Heart right ventricle (tissue), 16 donors: Measurements from ENCODE around the gene DSCAM. TPM values are rescaled to one million over a fixed set of nuclear protein-coding genes. Genes with fewer than 3 reads are reported as not detected.

Experiments
- ATAC-seq, 8 donors: fragments of 200-7000 bp; cut with Tn5 transposase; one replicate each; pipeline ENCODE4 v1.9.1; 2020; ENCODE audit warnings: mild to moderate bottlenecking in 8 of 8, moderate library complexity in 8 of 8, moderate number of reproducible peaks in 1 of 8
- DNase-seq, 2 donors: peaks; one replicate each; pipeline ENCODE4 v3.0.0-alpha.2; 2020
- H3K27ac ChIP-seq, 10 donors: fragments of 200-600 bp; sonication (generic) in 2 of 10; one replicate each; pipeline versions ENCODE4 v1.5.0 to v1.8.0; 2020 to 2022; ENCODE audit warnings: mild to moderate bottlenecking in 3 of 10
- H3K27me3 ChIP-seq, 7 donors: fragments of 200-600 bp; one replicate each; pipeline ENCODE4 v1.8.0; 2021 to 2022; ENCODE audit warnings: mild to moderate bottlenecking in 2 of 7
- H3K36me3 ChIP-seq, 9 donors: fragments of 200-600 bp; sonication (generic) in 1 of 9; one replicate each; pipeline versions ENCODE4 v1.5.0 to v1.8.0; 2020 to 2022; ENCODE audit warnings: mild to moderate bottlenecking in 2 of 9
- H3K4me1 ChIP-seq, 9 donors: fragments of 200-600 bp; sonication (generic) in 1 of 9; one replicate each; pipeline versions ENCODE4 v1.5.0 to v1.8.0; 2020 to 2022; ENCODE audit warnings: mild to moderate bottlenecking in 4 of 9
- H3K4me3 ChIP-seq, 10 donors: fragments of 200-600 bp; sonication (generic) in 2 of 10; one replicate each; pipeline versions ENCODE4 v1.5.0 to v1.8.0; 2020 to 2022; ENCODE audit warnings: mild to moderate bottlenecking in 7 of 10, moderate library complexity in 2 of 10
- H3K9me3 ChIP-seq, 11 donors: fragments of 200-600 bp in 10 of 11; sonication (generic) in 2 of 11; one replicate each; pipeline versions ENCODE4 v1.5.0 to v1.8.0; 2013 to 2022; ENCODE audit warnings: mild to moderate bottlenecking in 2 of 11, control low read depth in 1 of 11, moderate library complexity in 1 of 11
- WGBS, 2 donors: extraction: QIAGEN DNeasy Blood & Tissue Kit; methylation state at CpG; one replicate each; pipeline ENCODE4 v1.1.7; 2013; ENCODE audit warnings: inconsistent platforms in 1 of 2; 5-methylcytosine and 5-hydroxymethylcytosine counted together
- intact Hi-C, 10 donors: fragments of 100-400 bp; cut with DNase I; formaldehyde crosslinking; loops; one replicate each; pipeline versions ENCODE4 v1.11.1 to v1.14.2; 2022
- polyA plus RNA-seq, 2 donors: library from polyadenylated mRNA; stranded (reverse); fragments of 200-250 nt; gene quantifications; one replicate each; pipeline ENCODE4 v1.2.3, GENCODE V29; 2013
- total RNA-seq, 10 donors: library from RNA; stranded (reverse); fragmentation: NEBNext Ultra II Directional in 3 of 10; extraction: Animal tissue kit (Norgen Biotek cat#: 25700) in 3 of 10; gene quantifications; one replicate each; pipeline versions ENCODE4 v1.2.1 to v1.2.4, GENCODE V29; 2021 to 2023
- TF ChIP-seq, protein P1 (sequence below), 9 donors: fragments of 200-600 bp; sonication (generic) in 2 of 9; IDR thresholded peaks; one replicate each; pipeline versions ENCODE4 v1.5.0 to v1.8.0; 2021 to 2022; ENCODE audit warnings: antibody characterized with exemption in 9 of 9, mild to moderate bottlenecking in 5 of 9, moderate library complexity in 1 of 9
- donor health status: Arrhythmogenic right ventricular cardiomyopathy.
- donor health status: ischemic (EF 13 %, LVEDD 7.1; RV severe dilation, severe dysfunction).
- donor health status: healthy with polysubstance abuse.
- donor health status: DM: no; HTN: yes; CAD: no.
- donor health status: DM: no; HTN: no; CAD: no.
- donor health status: ischemic (EF 25% LVEDD 6.9; RV normal size, moderate dysfunction).
- donor health status: ischemic (EF 25% LVEDD 5.7; RV mildly dilated, moderate dysfunction).
- donor health status: healthy.
- donor health status: DM: yes; HTN: yes; CAD: no.
- donor health status: Ischemic cardiomyopathy.
- donor health status: ischemic (EF 35%, LVEDD 5.7; RV mildly dilated, moderate dysfunction).
- donor health status: nonischemic (EF 11% LVEDD 7.7; RV severe dilation, severe dysfunction).
- donor health status: DM: yes; HTN: yes; CAD: no.
- donor health status: PGD.
- donor health status: ischemic (EF 29% LVEDD 5.4; RV normal size, mild dysfunction).
- donor health status: nonischemic (EF 23%, LVEDD 6.1; RV moderate dilation, normal function).

DSCAM gene
- total and polyA plus RNA-seq, 12 donors = 0.03 to 0.04 TPM; not detected in 10

DNA sequence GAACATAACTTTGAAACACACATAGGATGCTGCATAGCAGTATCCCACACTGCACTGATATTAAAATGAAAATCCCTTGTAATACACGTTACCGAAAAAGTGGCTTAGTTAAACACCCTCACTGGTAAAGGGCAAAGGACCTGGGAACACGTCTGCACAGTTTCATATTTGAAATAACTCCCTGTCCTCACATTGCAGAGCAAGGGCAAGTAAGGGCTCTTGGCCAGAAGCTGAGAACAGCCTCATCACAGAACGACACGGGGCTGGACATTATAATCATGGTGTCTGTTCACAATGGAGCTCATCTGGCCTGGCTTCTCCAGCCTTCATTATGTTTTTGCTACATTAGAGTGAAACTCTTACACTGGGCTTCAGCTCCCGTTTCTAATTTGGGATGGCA lies 772.8 kb downstream of the DSCAM start:
- intact Hi-C loops = no loop called here
- DNase-seq (peak in 1 of 2 donors; percentile 37), ATAC-seq (peak; percentile 74 to 94 (median 88))
- H3K9me3 ChIP-seq = no peaks in the 10 kb centered on the region
- H3K4me1 ChIP-seq = peaks cover 0 to 13% (median 7%) of the 10 kb centered on the region in 9 donors
- H3K27ac ChIP-seq = peak overlapping the region in 7 of 10 donors; percentile 52 to 74 (median 59)
- H3K27me3 ChIP-seq = peaks cover 0 to 1% (median 0%) of the 10 kb centered on the region in 7 donors
- no peaks in the 10 kb centered on the region for H3K36me3 ChIP-seq
- TF ChIP-seq, protein P1, sequence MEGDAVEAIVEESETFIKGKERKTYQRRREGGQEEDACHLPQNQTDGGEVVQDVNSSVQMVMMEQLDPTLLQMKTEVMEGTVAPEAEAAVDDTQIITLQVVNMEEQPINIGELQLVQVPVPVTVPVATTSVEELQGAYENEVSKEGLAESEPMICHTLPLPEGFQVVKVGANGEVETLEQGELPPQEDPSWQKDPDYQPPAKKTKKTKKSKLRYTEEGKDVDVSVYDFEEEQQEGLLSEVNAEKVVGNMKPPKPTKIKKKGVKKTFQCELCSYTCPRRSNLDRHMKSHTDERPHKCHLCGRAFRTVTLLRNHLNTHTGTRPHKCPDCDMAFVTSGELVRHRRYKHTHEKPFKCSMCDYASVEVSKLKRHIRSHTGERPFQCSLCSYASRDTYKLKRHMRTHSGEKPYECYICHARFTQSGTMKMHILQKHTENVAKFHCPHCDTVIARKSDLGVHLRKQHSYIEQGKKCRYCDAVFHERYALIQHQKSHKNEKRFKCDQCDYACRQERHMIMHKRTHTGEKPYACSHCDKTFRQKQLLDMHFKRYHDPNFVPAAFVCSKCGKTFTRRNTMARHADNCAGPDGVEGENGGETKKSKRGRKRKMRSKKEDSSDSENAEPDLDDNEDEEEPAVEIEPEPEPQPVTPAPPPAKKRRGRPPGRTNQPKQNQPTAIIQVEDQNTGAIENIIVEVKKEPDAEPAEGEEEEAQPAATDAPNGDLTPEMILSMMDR (IDR thresholded peaks at IDR 0.05) = no peak
- no peak overlapping the region for H3K4me3 ChIP-seq
- 34 to 36% methylated on average over 6 of the region's 6 CpGs for WGBS, 2 donors

DNA sequence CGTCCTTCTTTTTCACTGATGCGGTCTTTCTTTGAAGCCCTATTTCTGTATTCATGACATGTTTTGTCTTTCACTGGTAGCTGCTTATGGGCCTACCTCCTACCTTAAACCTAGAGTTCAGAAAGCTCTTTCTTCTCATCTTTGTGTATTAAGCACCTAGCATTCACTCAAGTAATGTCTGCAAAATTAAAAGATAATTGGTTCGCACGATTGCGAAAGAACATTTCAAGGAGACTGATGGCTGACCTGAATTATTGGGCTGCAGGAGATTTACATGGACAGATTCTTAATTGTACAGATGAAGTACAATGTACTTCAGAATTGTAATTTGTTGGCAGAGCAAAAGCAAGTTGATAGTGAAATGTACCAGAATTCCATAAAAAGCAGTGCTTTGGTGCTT lies 773.3 kb downstream of the DSCAM start:
- Histone ChIP-seq H3K4me1 (peaks cover 0 to 13% (median 7%) of the 10 kb centered on the region in 9 donors), H3K9me3 (no peaks in the 10 kb centered on the region), H3K27me3 (peaks cover 0 to 3% (median 0%) of the 10 kb centered on the region in 7 donors), H3K36me3 (no peaks in the 10 kb centered on the region), H3K27ac (peak overlapping the region in 8 of 10 donors; percentile 39 to 74 (median 56)), H3K4me3 (no peak overlapping the region)
- WGBS, 2 donors = 79 to 85% methylated on average over 5 of the region's 5 CpGs
- ATAC-seq = no peak
- intact Hi-C loops = no loop called here
- TF ChIP-seq, protein P1 (IDR thresholded peaks at IDR 0.05) = no peak
- no peak for DNase-seq

DNA sequence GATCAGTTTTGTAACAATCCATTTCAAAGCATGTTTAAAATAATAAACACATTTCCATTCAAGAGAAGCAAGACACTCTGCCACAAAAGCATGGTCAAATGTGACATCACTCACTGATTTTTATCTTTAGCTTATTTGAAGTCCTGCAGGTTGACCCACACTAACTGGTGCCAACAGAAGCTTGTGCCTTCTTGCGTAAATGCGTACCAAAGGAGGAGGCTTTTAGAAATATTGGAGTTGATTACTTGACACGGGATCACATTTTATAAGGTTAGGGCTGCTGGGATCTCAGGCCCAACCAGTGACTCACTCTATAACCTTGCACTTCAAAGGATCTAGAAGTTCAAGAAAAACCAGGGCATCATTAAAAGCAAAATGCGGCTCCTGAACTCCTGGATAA lies 776.1 kb downstream of the DSCAM start:
- WGBS, 2 donors = 88 to 94% methylated on average over 4 of the region's 4 CpGs
- TF ChIP-seq, protein P1 (IDR thresholded peaks at IDR 0.05) = no peak

DNA sequence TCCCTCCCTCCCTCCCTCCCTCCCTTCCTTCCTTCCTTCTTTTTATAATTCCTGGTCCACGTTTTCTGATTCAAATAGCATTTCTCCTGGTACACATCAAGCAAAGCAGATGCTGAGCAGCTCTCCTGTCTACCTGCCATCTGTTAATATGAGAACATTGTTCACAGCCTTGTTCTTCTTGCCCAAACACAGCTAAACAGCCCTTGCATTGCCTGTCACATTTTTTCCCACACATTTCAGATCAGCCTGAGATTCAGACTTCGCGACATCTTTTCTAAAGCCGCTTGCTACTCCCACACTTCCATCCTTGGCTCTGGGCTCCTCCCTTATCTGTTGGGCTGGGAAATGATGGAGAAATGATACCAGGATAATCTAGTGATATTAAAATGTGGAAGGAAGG lies 779.2 kb downstream of the DSCAM start:
- H3K27ac ChIP-seq = no peak overlapping the region
- WGBS, 2 donors = 41 to 58% methylated on average over 4 of the region's 4 CpGs
- TF ChIP-seq, protein P1 (IDR thresholded peaks at IDR 0.05) = no peak

More for the DNA sequence above, 776.1 kb downstream of the DSCAM start:
- intact Hi-C loops = no loop called here
- peaks cover 0 to 13% (median 7%) of the 10 kb centered on the region in 9 donors for H3K4me1 ChIP-seq
- H3K27ac ChIP-seq = no peak overlapping the region
- H3K36me3 ChIP-seq = no peaks in the 10 kb centered on the region
- DNase-seq (no peak), ATAC-seq (no peak)
- H3K9me3 ChIP-seq = no peaks in the 10 kb centered on the region
- peaks cover 0 to 3% (median 0%) of the 10 kb centered on the region in 7 donors for H3K27me3 ChIP-seq
- H3K4me3 ChIP-seq = no peak overlapping the region

More for the DNA sequence above, 779.2 kb downstream of the DSCAM start:
- Histone ChIP-seq H3K36me3 (no peaks in the 10 kb centered on the region), H3K4me3 (no peak overlapping the region), H3K9me3 (no peaks in the 10 kb centered on the region), H3K27me3 (peaks cover 0 to 3% (median 0%) of the 10 kb centered on the region in 7 donors), H3K4me1 (no peaks in the 10 kb centered on the region)
- DNase-seq (no peak), ATAC-seq (no peak)
- intact Hi-C loops = no loop called here
